OCI-LY7 (cell line): ENCODE measurements around the gene SKIC3. TPM values are rescaled to one million over a fixed set of nuclear protein-coding genes. Genes with fewer than 3 reads are reported as not detected.

Experiments
- BruUV-seq: library from RNA; stranded (reverse); fragments of 400-500 nt; replicated peaks from 2 replicates; lab custom pipeline; 2021; lab: Mats Ljungman, UMichigan
- CTCF ChIA-PET: fragments of 300-600 bp; sonication (Branson Sonifier 250); formaldehyde crosslinking; loops from one replicate; lab custom pipeline; 2022; ENCODE audit warnings: antibody characterized with exemption; ENCODE audit not compliant: unreplicated experiment; lab: Charles Lee
- POLR2A ChIA-PET: fragments of 300-600 bp; sonication (Branson Sonifier 250); formaldehyde crosslinking; loops from one replicate; lab custom pipeline; 2022; ENCODE audit warnings: antibody characterized with exemption; lab: Charles Lee
- DNase-seq: peaks from one replicate; pipeline ENCODE4 v3.0.0-alpha.2; 2015; ENCODE audit warnings: low spot score
- H2AFZ ChIP-seq: fragments of 200-600 bp; sonication (generic), shearing (Covaris generic); 2 replicates; pipeline ENCODE4 v1.6.1; 2014; ENCODE audit warnings: mild to moderate bottlenecking, antibody characterized with exemption, low read length, moderate library complexity
- H3K27ac ChIP-seq: fragments of 200-600 bp; sonication (generic); 2 replicates; pipeline ENCODE4 v1.5.1; 2014; ENCODE audit warnings: mixed run types, low read depth, mild to moderate bottlenecking, moderate library complexity, low read length, inconsistent platforms; ENCODE audit not compliant: poor library complexity, severe bottlenecking
- H3K36me3 ChIP-seq: fragments of 200-600 bp; sonication (generic); 2 replicates; pipeline ENCODE4 v1.6.1; 2014; ENCODE audit warnings: mild to moderate bottlenecking, antibody characterized with exemption, low read length, moderate library complexity, mixed read lengths; ENCODE audit not compliant: insufficient read depth
- H3K4me1 ChIP-seq: fragments of 200-600 bp; sonication (generic); 2 replicates; pipeline ENCODE4 v1.5.1; 2014; ENCODE audit warnings: mild to moderate bottlenecking, low read length; ENCODE audit not compliant: insufficient read depth, poor library complexity, severe bottlenecking
- H3K4me2 ChIP-seq: fragments of 200-600 bp; sonication (generic); 2 replicates; pipeline ENCODE4 v1.6.1; 2014; ENCODE audit warnings: mild to moderate bottlenecking, low read length
- H3K4me3 ChIP-seq: fragments of 200-600 bp; sonication (generic); 2 replicates; pipeline ENCODE4 v1.5.1; 2014; ENCODE audit warnings: mild to moderate bottlenecking, low read depth, low read length; ENCODE audit not compliant: poor library complexity, severe bottlenecking
- H3K79me2 ChIP-seq: fragments of 200-600 bp; sonication (generic); 2 replicates; pipeline ENCODE4 v1.6.1; 2016; ENCODE audit warnings: low read depth, mild to moderate bottlenecking, low read length, moderate library complexity, mixed read lengths; ENCODE audit not compliant: insufficient read depth
- H3K9me2 ChIP-seq: fragments of 200-600 bp; sonication (generic); 2 replicates; pipeline ENCODE4 v1.6.1; 2016; ENCODE audit warnings: mild to moderate bottlenecking, low read length, mixed read lengths; ENCODE audit not compliant: insufficient read depth
- H3K9me3 ChIP-seq: fragments of 200-600 bp; sonication (generic); 2 replicates; pipeline ENCODE4 v1.6.1; 2014; ENCODE audit warnings: mild to moderate bottlenecking, mixed run types, low read length, mixed read lengths
- H4K20me1 ChIP-seq: fragments of 200-600 bp; sonication (generic); 2 replicates; pipeline ENCODE4 v1.6.1; 2014; ENCODE audit warnings: mild to moderate bottlenecking, antibody characterized with exemption, low read length, moderate library complexity, mixed read lengths; ENCODE audit not compliant: insufficient read depth
- EZH2phosphoT487 ChIP-seq: fragments of 200-600 bp; sonication (generic); IDR thresholded peaks from 2 replicates; pipeline ENCODE4 v1.6.1; 2018; ENCODE audit warnings: low read depth, borderline replicate concordance, mild to moderate bottlenecking, mixed run types, antibody characterized with exemption, low read length, moderate library complexity, mixed read lengths
- intact Hi-C: fragments of 100-400 bp; cut with micrococcal nuclease; formaldehyde crosslinking; loops from one replicate; pipeline ENCODE4 v1.10.0; 2022; ENCODE audit not compliant: unreplicated experiment
- total RNA-seq, 2 experiments: library from RNA; depleted of rRNA in 1 of 2; stranded (reverse); fragments of >200 nt in 1 of 2; shearing (Covaris generic) in 1 of 2; gene quantifications; 2 replicates each; pipeline ENCODE4 v1.2.3, GENCODE V29; 2014 to 2022
- TF ChIP-seq, protein P1 (sequence below): fragments of 200-600 bp; sonication (generic); conservative IDR thresholded peaks from 2 replicates; pipeline ENCODE4 v1.5.1; 2014; ENCODE audit warnings: mild to moderate bottlenecking, antibody characterized with exemption, low read length, moderate library complexity, mixed read lengths

SKIC3 gene
- total RNA-seq, 2 experiments from 2014 or later: 55.4 to 73.9 TPM

DNA sequence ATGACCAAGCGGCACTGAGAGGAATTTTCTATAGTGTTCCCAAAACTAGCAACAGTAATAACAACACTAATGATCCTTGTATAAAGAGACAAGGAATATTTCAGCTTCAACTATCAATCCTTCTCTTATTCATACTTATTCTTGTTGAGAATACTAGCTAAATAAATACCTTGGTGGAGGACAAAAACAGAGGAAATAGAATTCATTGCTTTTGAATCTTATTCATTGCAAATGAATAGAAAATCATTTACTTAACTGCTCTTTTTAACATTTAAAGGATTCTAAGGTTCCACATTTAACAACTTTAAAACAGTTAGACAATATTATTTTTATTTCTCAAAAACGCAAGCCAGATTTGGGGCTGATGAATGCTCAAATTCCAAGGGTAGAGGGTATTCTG, 22.4 kb downstream of the SKIC3 start:
- ChIA-PET CTCF (no interaction called here), POLR2A (interaction anchor here (0.6 to 2.0 kb wide), 5 partner anchors 9 to 41 kb away, joined by 4 to 8 read pairs (median 5); no protein-coding TSS in a partner anchor)
- no peaks in the 10 kb centered on the region for H3K9me3 ChIP-seq
- TF ChIP-seq EZH2phosphoT487: no peak
- TF ChIP-seq, protein P1, sequence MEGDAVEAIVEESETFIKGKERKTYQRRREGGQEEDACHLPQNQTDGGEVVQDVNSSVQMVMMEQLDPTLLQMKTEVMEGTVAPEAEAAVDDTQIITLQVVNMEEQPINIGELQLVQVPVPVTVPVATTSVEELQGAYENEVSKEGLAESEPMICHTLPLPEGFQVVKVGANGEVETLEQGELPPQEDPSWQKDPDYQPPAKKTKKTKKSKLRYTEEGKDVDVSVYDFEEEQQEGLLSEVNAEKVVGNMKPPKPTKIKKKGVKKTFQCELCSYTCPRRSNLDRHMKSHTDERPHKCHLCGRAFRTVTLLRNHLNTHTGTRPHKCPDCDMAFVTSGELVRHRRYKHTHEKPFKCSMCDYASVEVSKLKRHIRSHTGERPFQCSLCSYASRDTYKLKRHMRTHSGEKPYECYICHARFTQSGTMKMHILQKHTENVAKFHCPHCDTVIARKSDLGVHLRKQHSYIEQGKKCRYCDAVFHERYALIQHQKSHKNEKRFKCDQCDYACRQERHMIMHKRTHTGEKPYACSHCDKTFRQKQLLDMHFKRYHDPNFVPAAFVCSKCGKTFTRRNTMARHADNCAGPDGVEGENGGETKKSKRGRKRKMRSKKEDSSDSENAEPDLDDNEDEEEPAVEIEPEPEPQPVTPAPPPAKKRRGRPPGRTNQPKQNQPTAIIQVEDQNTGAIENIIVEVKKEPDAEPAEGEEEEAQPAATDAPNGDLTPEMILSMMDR: no peak
- H3K27ac ChIP-seq: no peak overlapping the region
- no peaks in the 10 kb centered on the region for H3K9me2 ChIP-seq
- H2AFZ ChIP-seq: no peak overlapping the region
- no peak for DNase-seq
- no peaks in the 10 kb centered on the region for H3K79me2 ChIP-seq
- no TSS peak for BruUV-seq
- intact Hi-C loops: no loop called here
- no peaks in the 10 kb centered on the region for H4K20me1 ChIP-seq
- H3K4me2 ChIP-seq: no peak overlapping the region
- no peak overlapping the region for H3K4me3 ChIP-seq
- peaks cover 86% of the 10 kb centered on the region for H3K36me3 ChIP-seq
- peaks cover 7% of the 10 kb centered on the region for H3K4me1 ChIP-seq

DNA sequence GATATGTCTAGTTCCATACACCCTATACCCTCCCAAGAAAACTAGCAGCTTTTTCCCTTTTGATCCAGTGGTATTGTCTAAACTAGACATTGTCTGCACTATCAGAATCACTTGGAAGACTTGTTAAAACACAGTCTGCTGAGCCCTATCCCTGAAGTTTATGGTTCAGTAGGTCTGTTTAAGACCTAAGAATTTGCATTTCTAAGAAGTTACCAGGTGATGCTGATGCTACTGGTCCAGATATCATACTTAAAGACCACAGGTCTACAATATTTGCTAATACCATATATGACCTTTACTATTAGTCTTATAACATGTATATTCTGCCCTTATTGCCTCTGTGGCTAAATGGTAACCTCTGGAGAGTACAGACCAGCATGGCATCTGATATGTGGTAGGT, 23.3 kb downstream of the SKIC3 start:
- Histone ChIP-seq H3K4me3 (no peak overlapping the region), H3K79me2 (no peaks in the 10 kb centered on the region), H3K9me3 (no peaks in the 10 kb centered on the region), H2AFZ (no peak overlapping the region), H3K9me2 (no peaks in the 10 kb centered on the region), H3K36me3 (peaks cover 86% of the 10 kb centered on the region), H3K4me1 (peaks cover 7% of the 10 kb centered on the region), H4K20me1 (no peaks in the 10 kb centered on the region), H3K27ac (no peak overlapping the region), H3K4me2 (no peak overlapping the region)
- ChIA-PET CTCF (no interaction called here), POLR2A (interaction anchor here (1.4 to 2.0 kb wide), 3 partner anchors 10 to 16 kb away, joined by 4 to 8 read pairs (median 6); no protein-coding TSS in a partner anchor)
- intact Hi-C loops: no loop called here
- BruUV-seq: no TSS peak
- TF ChIP-seq, protein P1: no peak
- TF ChIP-seq EZH2phosphoT487: no peak
- DNase-seq: no peak

DNA sequence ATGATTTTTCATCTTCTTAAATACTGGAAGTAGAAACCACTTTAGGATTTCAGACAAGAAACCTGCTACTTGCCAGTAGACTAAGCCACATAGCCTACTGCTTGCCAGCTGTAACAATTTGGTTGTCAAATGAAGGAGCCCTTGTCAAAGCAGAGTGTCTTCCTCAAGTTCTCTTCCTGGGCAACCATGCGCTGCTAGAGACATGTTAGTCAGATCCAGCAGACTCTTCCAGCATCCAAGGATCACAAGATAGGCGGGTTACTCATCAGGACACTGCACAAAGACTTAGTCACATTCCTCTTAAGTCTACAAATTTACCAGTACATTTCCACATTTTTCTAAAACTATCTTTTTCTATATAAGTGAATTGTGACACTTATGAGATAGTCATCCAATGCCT, 24.4 kb downstream of the SKIC3 start:
- Histone ChIP-seq H3K4me1 (peaks cover 7% of the 10 kb centered on the region), H3K9me3 (no peaks in the 10 kb centered on the region), H3K36me3 (peaks cover 82% of the 10 kb centered on the region), H3K4me3 (no peak overlapping the region), H3K4me2 (no peak overlapping the region), H4K20me1 (no peaks in the 10 kb centered on the region), H3K9me2 (no peaks in the 10 kb centered on the region), H3K27ac (no peak overlapping the region), H3K79me2 (no peaks in the 10 kb centered on the region), H2AFZ (no peak overlapping the region)
- POLR2A ChIA-PET: no interaction called here
- CTCF ChIA-PET: no interaction called here
- DNase-seq: no peak
- BruUV-seq: no TSS peak
- no peak for TF ChIP-seq EZH2phosphoT487
- TF ChIP-seq, protein P1: no peak
- intact Hi-C loops: no loop called here
